ENCODE data around the gene AP2B1.
"Not testable (repeated sequence)": the region's sequence is repeated elsewhere in the genome, so short reads cannot be mapped to it uniquely, and the experiment has no call there.

The AP2B1 gene

GRCh38 chr17:35748979-35749378 is 161.9 kb downstream of the AP2B1 start:
- Histone ChIP-seq H3K27ac (ENCODE audit: insufficient read depth, low read length, poor library complexity, severe bottlenecking) (no peak overlapping the region), H3K4me3 (ENCODE audit: insufficient read depth, low read depth, low read length, poor library complexity, severe bottlenecking) (no peak overlapping the region), H3K36me3 (ENCODE audit: control insufficient read depth, insufficient read depth, low read length) (no peaks in the 10 kb centered on the region), H3K27me3 (replicated peaks; ENCODE audit: control insufficient read depth, insufficient read depth, low read length, poor library complexity, severe bottlenecking) (peaks cover 23% of the 10 kb centered on the region), H3K4me1 (ENCODE audit: control insufficient read depth, insufficient read depth, low read length, poor library complexity, severe bottlenecking) (no peaks in the 10 kb centered on the region), H3K9me3 (ENCODE audit: control insufficient read depth, low read length) (no peaks in the 10 kb centered on the region)
- DNase-seq = no peak

- H3K4me1 ChIP-seq (ENCODE audit: control insufficient read depth, insufficient read depth, low read length, poor library complexity, severe bottlenecking) = no peaks in the 10 kb centered on the region
- H3K27ac ChIP-seq (ENCODE audit: insufficient read depth, low read length, poor library complexity, severe bottlenecking) = no peak overlapping the region
- H3K9me3 ChIP-seq (ENCODE audit: control insufficient read depth, low read length) = no peaks in the 10 kb centered on the region
- H3K4me3 ChIP-seq (ENCODE audit: insufficient read depth, low read depth, low read length, poor library complexity, severe bottlenecking) = no peak overlapping the region
- DNase-seq = no peak
- no peaks in the 10 kb centered on the region for H3K36me3 ChIP-seq (ENCODE audit: control insufficient read depth, insufficient read depth, low read length)
- H3K27me3 ChIP-seq (replicated peaks; ENCODE audit: control insufficient read depth, insufficient read depth, low read length, poor library complexity, severe bottlenecking) = peaks cover 23% of the 10 kb centered on the region
Measured at GRCh38 chr17:35749560-35750412, 162.7 kb downstream of the AP2B1 start.

GRCh38 chr17:35750526-35751395 is 163.6 kb downstream of the AP2B1 start:
- H3K9me3 ChIP-seq (ENCODE audit: control insufficient read depth, low read length) = no peaks in the 10 kb centered on the region
- H3K4me1 ChIP-seq (ENCODE audit: control insufficient read depth, insufficient read depth, low read length, poor library complexity, severe bottlenecking) = no peaks in the 10 kb centered on the region
- no peaks in the 10 kb centered on the region for H3K36me3 ChIP-seq (ENCODE audit: control insufficient read depth, insufficient read depth, low read length)
- no peak overlapping the region for H3K27ac ChIP-seq (ENCODE audit: insufficient read depth, low read length, poor library complexity, severe bottlenecking)
- peaks cover 23% of the 10 kb centered on the region for H3K27me3 ChIP-seq (replicated peaks; ENCODE audit: control insufficient read depth, insufficient read depth, low read length, poor library complexity, severe bottlenecking)
- H3K4me3 ChIP-seq (ENCODE audit: insufficient read depth, low read depth, low read length, poor library complexity, severe bottlenecking) = no peak overlapping the region
- no peak for DNase-seq

- not testable (repeated sequence) for H3K9me3 ChIP-seq (ENCODE audit: control insufficient read depth, low read length); H3K4me1 ChIP-seq (ENCODE audit: control insufficient read depth, insufficient read depth, low read length, poor library complexity, severe bottlenecking); H3K27ac ChIP-seq (ENCODE audit: insufficient read depth, low read length, poor library complexity, severe bottlenecking); DNase-seq; H3K36me3 ChIP-seq (ENCODE audit: control insufficient read depth, insufficient read depth, low read length); H3K4me3 ChIP-seq (ENCODE audit: insufficient read depth, low read depth, low read length, poor library complexity, severe bottlenecking)
- peaks cover 23% of the 10 kb centered on the region for H3K27me3 ChIP-seq (replicated peaks; ENCODE audit: control insufficient read depth, insufficient read depth, low read length, poor library complexity, severe bottlenecking)
Measured at GRCh38 chr17:35751541-35751940, 164.4 kb downstream of the AP2B1 start.

GRCh38 chr17:35752471-35752870 is 165.3 kb downstream of the AP2B1 start:
- Histone ChIP-seq H3K4me3 (ENCODE audit: insufficient read depth, low read depth, low read length, poor library complexity, severe bottlenecking) (no peak overlapping the region), H3K27me3 (replicated peaks; ENCODE audit: control insufficient read depth, insufficient read depth, low read length, poor library complexity, severe bottlenecking) (peaks cover 23% of the 10 kb centered on the region)

GRCh38 chr17:35752945-35753764 is 166.0 kb downstream of the AP2B1 start, which contains the start of gene GAS2L2:
Gene GAS2L2 (minus strand): TSS chr17:35753239. CDS start chr17:35752850, 389 bp downstream.
- no peak for DNase-seq
- no peak within 1 kb of the TSS for H3K4me3 ChIP-seq (ENCODE audit: insufficient read depth, low read depth, low read length, poor library complexity, severe bottlenecking)

More at GRCh38 chr17:35752471-35752870, 165.3 kb downstream of the AP2B1 start:
- Histone ChIP-seq H3K27ac (ENCODE audit: insufficient read depth, low read length, poor library complexity, severe bottlenecking) (no peak overlapping the region), H3K36me3 (ENCODE audit: control insufficient read depth, insufficient read depth, low read length) (no peaks in the 10 kb centered on the region), H3K9me3 (ENCODE audit: control insufficient read depth, low read length) (no peaks in the 10 kb centered on the region), H3K4me1 (ENCODE audit: control insufficient read depth, insufficient read depth, low read length, poor library complexity, severe bottlenecking) (no peaks in the 10 kb centered on the region)
- no peak for DNase-seq

GRCh38 chr17:35757243-35757642 is 170.1 kb downstream of the AP2B1 start:
- Histone ChIP-seq H3K27ac (ENCODE audit: insufficient read depth, low read length, poor library complexity, severe bottlenecking) (no peak overlapping the region), H3K27me3 (replicated peaks; ENCODE audit: control insufficient read depth, insufficient read depth, low read length, poor library complexity, severe bottlenecking) (no peaks in the 10 kb centered on the region), H3K4me1 (ENCODE audit: control insufficient read depth, insufficient read depth, low read length, poor library complexity, severe bottlenecking) (no peaks in the 10 kb centered on the region)

More at GRCh38 chr17:35752945-35753764, 166.0 kb downstream of the AP2B1 start, which contains the start of gene GAS2L2:
- no peaks in the 10 kb centered on the region for H3K9me3 ChIP-seq (ENCODE audit: control insufficient read depth, low read length)
- H3K27ac ChIP-seq (ENCODE audit: insufficient read depth, low read length, poor library complexity, severe bottlenecking) = no peak within 1 kb of the TSS
- no peaks in the 10 kb centered on the region for H3K36me3 ChIP-seq (ENCODE audit: control insufficient read depth, insufficient read depth, low read length)
- peaks cover 20% of the 10 kb centered on the region for H3K27me3 ChIP-seq (replicated peaks; ENCODE audit: control insufficient read depth, insufficient read depth, low read length, poor library complexity, severe bottlenecking)
- H3K4me1 ChIP-seq (ENCODE audit: control insufficient read depth, insufficient read depth, low read length, poor library complexity, severe bottlenecking) = no peaks in the 10 kb centered on the region

GRCh38 chr17:35760587-35760986 is 173.5 kb downstream of the AP2B1 start, which contains the start of gene C17orf50:
Gene C17orf50 (plus strand): TSS chr17:35760887. CDS start chr17:35760942, 55 bp downstream.
- Histone ChIP-seq H3K36me3 (ENCODE audit: control insufficient read depth, insufficient read depth, low read length) (no peaks in the 10 kb centered on the region), H3K4me1 (ENCODE audit: control insufficient read depth, insufficient read depth, low read length, poor library complexity, severe bottlenecking) (peaks cover 3% of the 10 kb centered on the region), H3K27me3 (replicated peaks; ENCODE audit: control insufficient read depth, insufficient read depth, low read length, poor library complexity, severe bottlenecking) (no peaks in the 10 kb centered on the region)

More at GRCh38 chr17:35757243-35757642, 170.1 kb downstream of the AP2B1 start:
- H3K9me3 ChIP-seq (ENCODE audit: control insufficient read depth, low read length) = no peaks in the 10 kb centered on the region
- no peak for DNase-seq
- H3K36me3 ChIP-seq (ENCODE audit: control insufficient read depth, insufficient read depth, low read length) = no peaks in the 10 kb centered on the region
- H3K4me3 ChIP-seq (ENCODE audit: insufficient read depth, low read depth, low read length, poor library complexity, severe bottlenecking) = no peak overlapping the region

GRCh38 chr17:35761601-35762000 is 174.5 kb downstream of the AP2B1 start:
- Histone ChIP-seq H3K9me3 (ENCODE audit: control insufficient read depth, low read length) (no peaks in the 10 kb centered on the region), H3K27me3 (replicated peaks; ENCODE audit: control insufficient read depth, insufficient read depth, low read length, poor library complexity, severe bottlenecking) (no peaks in the 10 kb centered on the region), H3K4me1 (ENCODE audit: control insufficient read depth, insufficient read depth, low read length, poor library complexity, severe bottlenecking) (peaks cover 3% of the 10 kb centered on the region), H3K36me3 (ENCODE audit: control insufficient read depth, insufficient read depth, low read length) (no peaks in the 10 kb centered on the region), H3K4me3 (ENCODE audit: insufficient read depth, low read depth, low read length, poor library complexity, severe bottlenecking) (no peak overlapping the region), H3K27ac (ENCODE audit: insufficient read depth, low read length, poor library complexity, severe bottlenecking) (no peak overlapping the region)
- no peak for DNase-seq

More at GRCh38 chr17:35760587-35760986, 173.5 kb downstream of the AP2B1 start, which contains the start of gene C17orf50:
- no peak for DNase-seq
- Histone ChIP-seq H3K4me3 (ENCODE audit: insufficient read depth, low read depth, low read length, poor library complexity, severe bottlenecking) (no peak within 1 kb of the TSS), H3K9me3 (ENCODE audit: control insufficient read depth, low read length) (no peaks in the 10 kb centered on the region), H3K27ac (ENCODE audit: insufficient read depth, low read length, poor library complexity, severe bottlenecking) (no peak within 1 kb of the TSS)

Data from effector memory CD4-positive, alpha-beta T cell (primary cell).